Measurements from ENCODE around the gene RPA3. TPM values are rescaled to one million over a fixed set of nuclear protein-coding genes. Genes with fewer than 3 reads are reported as not detected.

RPA3 gene
- total RNA-seq, 3 donors from 2014 or later (not counting 1 experiment from before 2014, with no cell fraction given) = 14.2 to 25.9 (median 22.6) TPM

DNA sequence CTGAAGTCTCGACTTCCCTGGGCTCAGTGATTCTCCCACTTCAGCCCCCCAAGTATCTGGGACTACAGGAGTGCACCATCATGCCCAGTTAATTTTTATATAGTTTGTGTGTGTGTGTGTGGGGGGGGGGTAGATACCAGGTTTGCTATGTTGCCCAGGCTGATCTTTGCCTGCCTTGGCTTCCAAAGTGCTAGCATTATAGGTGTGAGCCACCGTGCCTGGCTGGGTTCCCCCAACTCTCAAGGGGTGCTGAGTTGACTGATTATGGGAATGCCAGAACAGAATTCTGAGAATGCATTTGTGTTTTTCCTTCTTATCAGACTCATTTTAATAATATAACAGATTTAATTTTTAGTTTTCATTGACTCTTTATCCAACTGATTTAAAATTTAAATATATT is 19.5 kb downstream of the RPA3 start:
- TF ChIP-seq, protein P1, sequence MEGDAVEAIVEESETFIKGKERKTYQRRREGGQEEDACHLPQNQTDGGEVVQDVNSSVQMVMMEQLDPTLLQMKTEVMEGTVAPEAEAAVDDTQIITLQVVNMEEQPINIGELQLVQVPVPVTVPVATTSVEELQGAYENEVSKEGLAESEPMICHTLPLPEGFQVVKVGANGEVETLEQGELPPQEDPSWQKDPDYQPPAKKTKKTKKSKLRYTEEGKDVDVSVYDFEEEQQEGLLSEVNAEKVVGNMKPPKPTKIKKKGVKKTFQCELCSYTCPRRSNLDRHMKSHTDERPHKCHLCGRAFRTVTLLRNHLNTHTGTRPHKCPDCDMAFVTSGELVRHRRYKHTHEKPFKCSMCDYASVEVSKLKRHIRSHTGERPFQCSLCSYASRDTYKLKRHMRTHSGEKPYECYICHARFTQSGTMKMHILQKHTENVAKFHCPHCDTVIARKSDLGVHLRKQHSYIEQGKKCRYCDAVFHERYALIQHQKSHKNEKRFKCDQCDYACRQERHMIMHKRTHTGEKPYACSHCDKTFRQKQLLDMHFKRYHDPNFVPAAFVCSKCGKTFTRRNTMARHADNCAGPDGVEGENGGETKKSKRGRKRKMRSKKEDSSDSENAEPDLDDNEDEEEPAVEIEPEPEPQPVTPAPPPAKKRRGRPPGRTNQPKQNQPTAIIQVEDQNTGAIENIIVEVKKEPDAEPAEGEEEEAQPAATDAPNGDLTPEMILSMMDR (IDR thresholded peaks at IDR 0.05) = no peak
- no CpG with 5 or more reads among the region's 2 CpGs for WGBS (ENCODE audit: insufficient coverage)
- Histone ChIP-seq H3K4me1 (ENCODE audit: control insufficient read depth, insufficient read depth, low read length) (no peaks in the 10 kb centered on the region), H3K36me3 (ENCODE audit: control insufficient read depth, insufficient read depth, low read length) (no peaks in the 10 kb centered on the region), H3K27ac (ENCODE audit: low read length) (no peak overlapping the region), H3K4me3 (ENCODE audit: low read length) (no peak overlapping the region), H3K9me3 (ENCODE audit: control insufficient read depth, insufficient read depth, low read length) (no peaks in the 10 kb centered on the region), H3K27me3 (ENCODE audit: control insufficient read depth, insufficient read depth, low read length) (no peaks in the 10 kb centered on the region)
- intact Hi-C loops (cut with micrococcal nuclease) = no loop called here
- DNase-seq = no peak
- Mint-ChIP-seq H3K27ac (no peak overlapping the region), H3K36me3 (peaks cover 7% of the 10 kb centered on the region), H3K27me3 (ENCODE audit: low read depth in 2 of 2) (no peaks in the 10 kb centered on the region), H3K4me1 (peaks cover 16 to 25% of the 10 kb centered on the region in 2 donors), H3K4me3 (no peak overlapping the region), H3K9me3 (peaks cover 2 to 3% of the 10 kb centered on the region in 2 donors)
- no peak for ATAC-seq

DNA sequence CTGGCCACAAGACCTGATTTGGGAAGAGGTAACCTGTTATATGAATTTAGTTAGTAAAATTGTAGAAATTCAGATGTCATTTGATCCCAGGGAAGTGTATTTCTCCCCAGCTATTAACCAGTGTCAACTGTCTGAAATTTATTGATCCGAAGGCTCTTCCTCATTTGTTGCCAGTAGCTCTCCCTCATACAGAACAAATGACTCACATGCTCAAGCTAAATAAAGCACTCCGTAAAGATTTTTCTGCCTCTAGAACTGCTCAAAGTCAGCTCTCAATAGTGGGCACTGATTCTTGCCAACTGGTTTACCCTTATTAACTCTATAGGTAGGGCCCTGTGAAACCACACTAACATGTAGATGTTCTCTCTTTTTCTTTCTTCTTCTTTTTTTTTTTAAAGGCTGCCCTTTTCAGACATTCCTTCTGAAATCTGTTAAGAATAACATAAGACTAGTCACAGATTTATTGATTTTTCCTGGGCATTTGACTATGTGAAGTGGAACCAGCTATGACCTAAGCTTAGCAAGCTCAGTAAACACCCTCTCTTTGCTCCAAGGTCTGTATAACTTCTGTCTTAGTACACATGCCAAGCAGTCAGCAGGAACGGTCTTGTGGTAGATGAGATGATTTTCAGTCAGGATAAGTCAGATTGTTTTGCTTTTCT is 21.8 kb downstream of the RPA3 start:
- peaks cover 16 to 23% of the 10 kb centered on the region in 2 donors for H3K4me1 Mint-ChIP-seq
- intact Hi-C loops (cut with micrococcal nuclease) = no loop called here
- H3K4me3 ChIP-seq (ENCODE audit: low read length) = no peak overlapping the region
- H3K27ac Mint-ChIP-seq = no peak overlapping the region
- DNase-seq (no peak), ATAC-seq (no peak)
- no peaks in the 10 kb centered on the region for H3K36me3 ChIP-seq (ENCODE audit: control insufficient read depth, insufficient read depth, low read length)
- no peaks in the 10 kb centered on the region for H3K9me3 ChIP-seq (ENCODE audit: control insufficient read depth, insufficient read depth, low read length)
- no peaks in the 10 kb centered on the region for H3K27me3 Mint-ChIP-seq (ENCODE audit: low read depth in 2 of 2)
- no peaks in the 10 kb centered on the region for H3K27me3 ChIP-seq (ENCODE audit: control insufficient read depth, insufficient read depth, low read length)
- H3K27ac ChIP-seq (ENCODE audit: low read length) = no peak overlapping the region
- TF ChIP-seq, protein P1 (IDR thresholded peaks at IDR 0.05) = no peak
- peaks cover 2 to 3% of the 10 kb centered on the region in 2 donors for H3K9me3 Mint-ChIP-seq
- no peak overlapping the region for H3K4me3 Mint-ChIP-seq
- whole genome bisulfite sequencing (ENCODE audit: insufficient coverage) = 98% methylated on average over 2 of the region's 3 CpGs
- H3K36me3 Mint-ChIP-seq = peaks cover 7% of the 10 kb centered on the region
- no peaks in the 10 kb centered on the region for H3K4me1 ChIP-seq (ENCODE audit: control insufficient read depth, insufficient read depth, low read length)

DNA sequence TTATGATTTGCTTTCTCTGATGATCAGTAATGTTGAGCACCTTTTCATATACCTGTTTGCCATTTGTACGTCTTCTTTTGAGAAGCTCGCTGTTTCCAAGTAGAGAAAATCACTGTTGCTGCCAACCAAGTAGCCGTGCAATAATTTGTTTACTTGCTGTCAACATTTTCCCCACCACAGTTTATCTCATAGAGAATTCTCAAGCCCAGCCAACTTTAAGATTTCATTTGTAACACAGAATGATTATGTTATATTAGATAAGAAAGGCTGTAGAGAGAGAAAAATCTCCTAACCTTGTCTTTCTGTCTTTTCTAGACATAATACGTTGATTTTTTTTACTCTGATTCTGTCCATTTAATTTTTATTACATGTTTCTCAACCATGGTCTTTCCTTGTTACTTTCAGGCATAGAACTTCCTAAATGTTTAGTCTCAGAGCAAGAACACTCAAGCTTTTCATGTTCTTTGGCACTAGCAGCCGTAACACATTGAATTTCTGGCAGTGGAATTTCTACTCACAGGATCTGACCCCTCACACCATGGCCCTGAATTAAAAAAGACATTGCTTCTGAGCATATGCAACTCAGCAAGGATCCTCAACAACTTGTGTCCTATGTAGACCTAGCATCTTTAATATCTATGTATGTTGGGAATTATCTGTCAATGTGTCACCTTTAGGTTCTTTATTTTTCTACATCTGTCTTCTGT is 23.1 kb downstream of the RPA3 start:
- intact Hi-C loops (cut with micrococcal nuclease) = no loop called here
- 79% methylated on average over 5 of the region's 5 CpGs for WGBS (ENCODE audit: insufficient coverage)
- ATAC-seq (no peak), DNase-seq (no peak)
- no peak overlapping the region for H3K4me3 Mint-ChIP-seq
- Histone ChIP-seq H3K27me3 (ENCODE audit: control insufficient read depth, insufficient read depth, low read length) (no peaks in the 10 kb centered on the region), H3K9me3 (ENCODE audit: control insufficient read depth, insufficient read depth, low read length) (no peaks in the 10 kb centered on the region), H3K36me3 (ENCODE audit: control insufficient read depth, insufficient read depth, low read length) (no peaks in the 10 kb centered on the region), H3K4me3 (ENCODE audit: low read length) (no peak overlapping the region), H3K27ac (ENCODE audit: low read length) (no peak overlapping the region), H3K4me1 (ENCODE audit: control insufficient read depth, insufficient read depth, low read length) (no peaks in the 10 kb centered on the region)
- peaks cover 2 to 3% of the 10 kb centered on the region in 2 donors for H3K9me3 Mint-ChIP-seq
- peaks cover 7% of the 10 kb centered on the region for H3K36me3 Mint-ChIP-seq
- H3K4me1 Mint-ChIP-seq = peaks cover 14 to 16% of the 10 kb centered on the region in 2 donors
- H3K27me3 Mint-ChIP-seq (ENCODE audit: low read depth in 2 of 2) = no peaks in the 10 kb centered on the region
- TF ChIP-seq, protein P1 (IDR thresholded peaks at IDR 0.05) = no peak
- no peak overlapping the region for H3K27ac Mint-ChIP-seq
